Esophagus muscularis mucosa (tissue), 4 donors: ENCODE results near the gene SLC26A6. TPM values are rescaled to one million over a fixed set of nuclear protein-coding genes. Genes with fewer than 3 reads are reported as not detected.

Experiments
- DNase-seq: peaks from one replicate; pipeline ENCODE4 v3.0.0-alpha.2; 2017; ENCODE audit errors: extremely low spot score
- H3K27ac ChIP-seq, 4 donors: fragments of 200-600 bp; sonication (generic); replicated peaks in 1 of 4; 1 replicate in 3 of 4; 2 replicates in 1 of 4; pipeline ENCODE4 v1.5.1; 2016 to 2019; ENCODE audit warnings: mild to moderate bottlenecking in 1 of 4
- H3K27me3 ChIP-seq, 4 donors: fragments of 200-600 bp; sonication (generic); one replicate each; pipeline versions ENCODE4 v1.5.1 to v1.6.0; 2016 to 2019
- H3K36me3 ChIP-seq, 4 donors: fragments of 200-600 bp; sonication (generic); one replicate each; pipeline ENCODE4 v1.5.1; 2016 to 2019
- H3K4me1 ChIP-seq, 4 donors: fragments of 200-600 bp; sonication (generic); one replicate each; pipeline ENCODE4 v1.5.1; 2016 to 2019
- H3K4me3 ChIP-seq, 4 donors: fragments of 200-600 bp; sonication (generic); 1 replicate in 2 of 4; 2 replicates in 2 of 4; pipeline ENCODE4 v1.5.1; 2016 to 2019; ENCODE audit warnings: mild to moderate bottlenecking in 4 of 4, moderate library complexity in 1 of 4
- H3K9me3 ChIP-seq, 4 donors: fragments of 200-600 bp; sonication (generic); 1 replicate in 3 of 4; 2 replicates in 1 of 4; pipeline ENCODE4 v1.5.1; 2016 to 2019
- CTCF ChIP-seq, 3 experiments: fragments of 200-600 bp in 2 of 3; fragments of 450-650 bp in 1 of 3; sonication (generic) in 2 of 3; IDR thresholded peaks; one replicate each; pipeline ENCODE4 v1.5.1; 2017 to 2019; ENCODE audit warnings: antibody characterized with exemption in 3 of 3, mild to moderate bottlenecking in 2 of 3, moderate library complexity in 1 of 3
- EP300 ChIP-seq: sonication (generic); formaldehyde crosslinking; IDR thresholded peaks from one replicate; pipeline ENCODE4 v1.6.1; 2017; ENCODE audit warnings: antibody characterized with exemption
- POLR2A ChIP-seq: fragments of 450-650 bp; IDR thresholded peaks from one replicate; pipeline ENCODE4 v1.6.1; 2017; ENCODE audit warnings: antibody characterized with exemption, moderate library complexity, mild to moderate bottlenecking, low read depth
- POLR2AphosphoS5 ChIP-seq, 2 donors: sonication (generic); formaldehyde crosslinking; IDR thresholded peaks; one replicate each; pipeline ENCODE4 v1.6.1; 2017; ENCODE audit warnings: antibody characterized with exemption in 2 of 2
- WGBS: methylation state at CpG from one replicate; pipeline ENCODE4 v1.1.5; 2018; 5-methylcytosine and 5-hydroxymethylcytosine counted together
- intact Hi-C: fragments of 100-400 bp; cut with DNase I; formaldehyde crosslinking; loops from one replicate; pipeline ENCODE4 v1.15.1; 2023
- total RNA-seq, 4 donors: library from RNA; depleted of rRNA; stranded (reverse); fragments of >200 nt; gene quantifications; one replicate each; pipeline versions ENCODE4 v1.1.0 to v1.2.1, GENCODE V29; 2016

The SLC26A6 gene
- total RNA-seq, 4 donors from 2014 or later, result 6.1 to 11.7 (median 8.8) TPM

- H3K4me3 ChIP-seq, result no peak overlapping the region
- no peaks in the 10 kb centered on the region for H3K27me3 ChIP-seq
- H3K9me3 ChIP-seq, result no peaks in the 10 kb centered on the region
- TF ChIP-seq POLR2A (no peak), POLR2AphosphoS5 (IDR thresholded peaks at IDR 0.05) (no peak), EP300 (no peak), CTCF (IDR thresholded peaks at IDR 0.05) (no peak)
- WGBS, result 100% methylated on average over 10 of the region's 12 CpGs
- H3K27ac ChIP-seq, result no peak overlapping the region
- intact Hi-C loops, result no loop called here
- DNase-seq, result no peak
- peaks cover 11 to 19% (median 12%) of the 10 kb centered on the region in 4 donors for H3K4me1 ChIP-seq
- H3K36me3 ChIP-seq, result peaks cover 4 to 85% (median 82%) of the 10 kb centered on the region in 4 donors
These were observed 5.4 kb downstream of the SLC26A6 start for GRCh38 chr3:48629894-48630293.

- Histone ChIP-seq H3K9me3 (no peaks in the 10 kb centered on the region), H3K36me3 (peaks cover 4 to 89% (median 82%) of the 10 kb centered on the region in 4 donors), H3K27me3 (no peaks in the 10 kb centered on the region), H3K27ac (no peak overlapping the region), H3K4me1 (peaks cover 0 to 4% (median 0%) of the 10 kb centered on the region in 4 donors), H3K4me3 (no peak overlapping the region)
- intact Hi-C loops, result no loop called here
- WGBS, result 83% methylated on average over 9 of the region's 13 CpGs
- DNase-seq, result no peak
- TF ChIP-seq CTCF (IDR thresholded peaks at IDR 0.05), result no peak
- TF ChIP-seq POLR2A, result no peak
- TF ChIP-seq POLR2AphosphoS5 (IDR thresholded peaks at IDR 0.05), result no peak
- TF ChIP-seq EP300, result no peak
These were observed 6.8 kb downstream of the SLC26A6 start for GRCh38 chr3:48628277-48629017.

- Histone ChIP-seq H3K4me3 (no peak overlapping the region), H3K27ac (no peak overlapping the region), H3K9me3 (no peaks in the 10 kb centered on the region), H3K27me3 (no peaks in the 10 kb centered on the region), H3K4me1 (no peaks in the 10 kb centered on the region), H3K36me3 (peaks cover 0 to 61% (median 55%) of the 10 kb centered on the region in 4 donors)
- no peak for TF ChIP-seq CTCF (IDR thresholded peaks at IDR 0.05)
- no peak for TF ChIP-seq EP300
- TF ChIP-seq POLR2AphosphoS5 (IDR thresholded peaks at IDR 0.05), result no peak
- no peak for TF ChIP-seq POLR2A
- intact Hi-C loops, result no loop called here
- DNase-seq, result no peak
- WGBS, result 94% methylated on average over 6 of the region's 6 CpGs
These were observed 9.7 kb downstream of the SLC26A6 start for GRCh38 chr3:48625600-48625999.

- Histone ChIP-seq H3K36me3 (peaks cover 0 to 53% (median 46%) of the 10 kb centered on the region in 4 donors), H3K4me3 (no peak overlapping the region), H3K27me3 (no peaks in the 10 kb centered on the region), H3K9me3 (no peaks in the 10 kb centered on the region), H3K27ac (no peak overlapping the region), H3K4me1 (no peaks in the 10 kb centered on the region)
- TF ChIP-seq POLR2A (no peak), EP300 (no peak), CTCF (IDR thresholded peaks at IDR 0.05) (no peak), POLR2AphosphoS5 (IDR thresholded peaks at IDR 0.05) (no peak)
- WGBS, result 94% methylated on average over 10 of the region's 10 CpGs
- intact Hi-C loops, result no loop called here
- no peak for DNase-seq
These were observed 10.5 kb downstream of the SLC26A6 start for GRCh38 chr3:48624767-48625166.
